ENCODE data around the gene E4F1.

The E4F1 gene

GRCh38 chr16:2284001-2284770 lies 60.8 kb downstream of the E4F1 start:
- TF ChIP-seq CTCF (IDR thresholded peaks at IDR 0.05) = no peak
- Histone ChIP-seq H3K27ac (no peak overlapping the region), H3K4me3 (no peak overlapping the region)
- DNase-seq (ENCODE audit: low spot score) = no peak

DNA sequence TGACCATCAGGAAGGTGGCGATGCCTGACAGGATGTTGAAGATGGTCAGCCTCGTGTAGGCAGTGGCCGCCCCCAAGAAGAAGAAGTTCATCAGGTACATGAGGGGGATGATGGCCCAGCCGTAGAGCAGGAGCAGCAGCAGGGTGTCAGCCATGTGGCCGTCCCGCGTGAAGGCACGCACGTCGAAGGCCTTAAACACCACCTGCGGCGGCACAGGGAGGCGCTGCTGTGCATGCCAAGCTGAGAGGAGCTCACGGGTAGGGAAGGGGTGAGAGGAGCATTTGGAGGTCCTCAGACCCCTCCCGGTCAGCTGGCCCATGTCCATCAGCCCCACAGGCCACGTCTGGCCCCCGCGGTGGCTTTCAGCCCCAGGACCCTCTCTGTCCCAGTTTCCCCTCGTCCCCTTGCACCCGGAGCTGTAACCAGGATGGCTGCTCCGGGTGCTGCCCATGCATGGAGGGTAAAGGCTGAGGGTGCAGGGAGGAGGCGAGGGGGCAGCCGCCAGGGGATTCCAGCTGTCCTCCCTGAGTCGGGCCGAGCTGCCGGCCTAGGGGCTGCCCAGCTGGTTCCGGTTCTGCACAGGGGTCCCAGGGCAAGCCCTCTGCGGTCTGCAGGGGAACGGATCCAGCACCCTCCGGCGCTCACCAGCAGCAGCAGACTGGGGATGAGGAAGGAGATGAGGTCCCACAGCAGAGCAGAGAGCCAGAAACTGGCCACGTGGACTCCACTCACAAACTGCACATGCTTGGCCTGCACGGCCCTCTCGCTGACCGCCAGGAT lies 61.6 kb downstream of the E4F1 start:
- TF ChIP-seq CTCF (IDR thresholded peaks at IDR 0.05) = no peak
- no peak overlapping the region for H3K4me3 ChIP-seq
- no peak for DNase-seq (ENCODE audit: low spot score)
- H3K27ac ChIP-seq = no peak overlapping the region

All from coronary artery (tissue), 2 donors.